Measurements from ENCODE around the gene PPARG. TPM values are rescaled to one million over a fixed set of nuclear protein-coding genes. Genes with fewer than 3 reads are reported as not detected.
"Not testable (repeated sequence)": the region's sequence is repeated elsewhere in the genome, so short reads cannot be mapped to it uniquely, and the experiment has no call there.

The PPARG gene
- polyA plus RNA-seq, 3 donors, result 21.9 to 218 (median 113) TPM

- not testable (repeated sequence) for H3K27ac ChIP-seq (ENCODE audit: low read depth, low read length)
- 65 to 95% (median 94%) methylated on average over 4 of the region's 4 CpGs for WGBS, 3 donors
Measured at GRCh38 chr3:12386514-12387291, 97.8 kb downstream of the PPARG start.

GRCh38 chr3:12388185-12388584 is 99.3 kb downstream of the PPARG start:
- no peak overlapping the region for H3K27ac ChIP-seq (ENCODE audit: low read depth, low read length)
- 65 to 93% (median 83%) methylated on average over 1 of the region's 1 CpG for WGBS, 3 donors

GRCh38 chr3:12392101-12392878 is 103.4 kb downstream of the PPARG start:
- no peak overlapping the region for H3K27ac ChIP-seq (ENCODE audit: low read depth, low read length)

GRCh38 chr3:12393894-12394293 is 105.0 kb downstream of the PPARG start:
- WGBS, 3 donors, result 31 to 81% (median 39%) methylated on average over 1 of the region's 1 CpG
- H3K27ac ChIP-seq (ENCODE audit: low read depth, low read length), result no peak overlapping the region

More at GRCh38 chr3:12392101-12392878, 103.4 kb downstream of the PPARG start:
- 59 to 81% (median 68%) methylated on average over 8 of the region's 8 CpGs for WGBS, 3 donors

GRCh38 chr3:12394569-12395271 is 105.8 kb downstream of the PPARG start:
- WGBS, 3 donors, result 76 to 83% (median 79%) methylated on average over 4 of the region's 4 CpGs
- no peak overlapping the region for H3K27ac ChIP-seq (ENCODE audit: low read depth, low read length)

- H3K27ac ChIP-seq (ENCODE audit: low read depth, low read length), result no peak overlapping the region
- 64 to 73% (median 70%) methylated on average over 5 of the region's 5 CpGs for WGBS, 3 donors
Measured at GRCh38 chr3:12395349-12396012, 106.6 kb downstream of the PPARG start.

GRCh38 chr3:12396471-12396870 is 107.6 kb downstream of the PPARG start:
- WGBS, 3 donors, result 58 to 88% (median 64%) methylated on average over 6 of the region's 6 CpGs

GRCh38 chr3:12399226-12399625 is 110.4 kb downstream of the PPARG start:
- 53 to 67% (median 56%) methylated on average over 1 of the region's 1 CpG for whole genome bisulfite sequencing, 3 donors

More at GRCh38 chr3:12396471-12396870, 107.6 kb downstream of the PPARG start:
- no peak overlapping the region for H3K27ac ChIP-seq (ENCODE audit: low read depth, low read length)

GRCh38 chr3:12400616-12401194 is 111.8 kb downstream of the PPARG start:
- WGBS, 3 donors, result 70 to 90% (median 87%) methylated on average over 2 of the region's 2 CpGs
- H3K27ac ChIP-seq (ENCODE audit: low read depth, low read length), result no peak overlapping the region

More at GRCh38 chr3:12399226-12399625, 110.4 kb downstream of the PPARG start:
- H3K27ac ChIP-seq (ENCODE audit: low read depth, low read length), result no peak overlapping the region

GRCh38 chr3:12401208-12401607 is 112.3 kb downstream of the PPARG start:
- 87 to 94% (median 93%) methylated on average over 4 of the region's 4 CpGs for WGBS, 3 donors

GRCh38 chr3:12405432-12406272 is 116.8 kb downstream of the PPARG start:
- H3K27ac ChIP-seq (ENCODE audit: low read depth, low read length), result no peak overlapping the region
- 33 to 53% (median 51%) methylated on average over 20 of the region's 20 CpGs for WGBS, 3 donors

More at GRCh38 chr3:12401208-12401607, 112.3 kb downstream of the PPARG start:
- no peak overlapping the region for H3K27ac ChIP-seq (ENCODE audit: low read depth, low read length)

- WGBS, 3 donors, result 58 to 78% (median 77%) methylated on average over 3 of the region's 3 CpGs
Measured at GRCh38 chr3:12408984-12409683, 120.3 kb downstream of the PPARG start.

GRCh38 chr3:12409684-12410596 is 121.1 kb downstream of the PPARG start:
- 83 to 97% (median 94%) methylated on average over 11 of the region's 11 CpGs for WGBS, 3 donors

More at GRCh38 chr3:12408984-12409683, 120.3 kb downstream of the PPARG start:
- no peak overlapping the region for H3K27ac ChIP-seq (ENCODE audit: low read depth, low read length)

GRCh38 chr3:12413721-12414255 is 124.9 kb downstream of the PPARG start:
- 67 to 77% (median 71%) methylated on average over 1 of the region's 1 CpG for WGBS, 3 donors

More at GRCh38 chr3:12409684-12410596, 121.1 kb downstream of the PPARG start:
- no peak overlapping the region for H3K27ac ChIP-seq (ENCODE audit: low read depth, low read length)

GRCh38 chr3:12415014-12415680 is 126.3 kb downstream of the PPARG start:
- no peak overlapping the region for H3K27ac ChIP-seq (ENCODE audit: low read depth, low read length)
- 72 to 80% (median 76%) methylated on average over 4 of the region's 4 CpGs for WGBS, 3 donors

More at GRCh38 chr3:12413721-12414255, 124.9 kb downstream of the PPARG start:
- H3K27ac ChIP-seq (ENCODE audit: low read depth, low read length), result no peak overlapping the region
